ENCODE data around the gene RAI1. TPM values are rescaled to one million over a fixed set of nuclear protein-coding genes. Genes with fewer than 3 reads are reported as not detected.

The RAI1 gene
- polyA plus RNA-seq, 3 donors from 2014 or later: 1.5 to 6.2 (median 2.0) TPM

GRCh38 chr17:17702449-17703139, 21.3 kb downstream of the RAI1 start:
- no peaks in the 10 kb centered on the region for H3K36me3 Mint-ChIP-seq
- H3K4me1 Mint-ChIP-seq: peaks cover 19% of the 10 kb centered on the region in 2 donors
- peak overlapping the region in 1 of 6 donors; percentile 19 for H3K27ac Mint-ChIP-seq
- H3K9me3 Mint-ChIP-seq: no peaks in the 10 kb centered on the region
- peaks cover 0 to 5% (median 3%) of the 10 kb centered on the region in 3 donors for H3K27me3 Mint-ChIP-seq (ENCODE audit: low read depth in 3 of 3)
- H3K4me3 Mint-ChIP-seq: no peak overlapping the region
- DNase-seq: no peak

GRCh38 chr17:17703140-17703919, 22.1 kb downstream of the RAI1 start:
- H3K36me3 Mint-ChIP-seq: no peaks in the 10 kb centered on the region
- no peak overlapping the region for H3K4me3 Mint-ChIP-seq
- no peak for DNase-seq
- peak overlapping the region in 2 of 6 donors; percentile 30 to 49 for H3K27ac Mint-ChIP-seq
- peaks cover 16% of the 10 kb centered on the region in 2 donors for H3K4me1 Mint-ChIP-seq
- peaks cover 0 to 5% (median 3%) of the 10 kb centered on the region in 3 donors for H3K27me3 Mint-ChIP-seq (ENCODE audit: low read depth in 3 of 3)
- no peaks in the 10 kb centered on the region for H3K9me3 Mint-ChIP-seq

GRCh38 chr17:17704931-17705330, 23.7 kb downstream of the RAI1 start:
- Mint-ChIP-seq H3K36me3 (no peaks in the 10 kb centered on the region), H3K4me1 (peaks cover 6 to 17% of the 10 kb centered on the region in 2 donors), H3K4me3 (no peak overlapping the region), H3K27ac (no peak overlapping the region), H3K27me3 (ENCODE audit: low read depth in 3 of 3) (peaks cover 0 to 5% (median 3%) of the 10 kb centered on the region in 3 donors), H3K9me3 (no peaks in the 10 kb centered on the region)
- DNase-seq: no peak

GRCh38 chr17:17706140-17707060, 25.1 kb downstream of the RAI1 start:
- H3K27ac Mint-ChIP-seq: peak overlapping the region in 2 of 6 donors; percentile 32 to 77
- peaks cover 0 to 13% of the 10 kb centered on the region in 2 donors for H3K4me1 Mint-ChIP-seq
- no peaks in the 10 kb centered on the region for H3K9me3 Mint-ChIP-seq
- H3K27me3 Mint-ChIP-seq (ENCODE audit: low read depth in 3 of 3): peaks cover 0 to 3% (median 0%) of the 10 kb centered on the region in 3 donors
- no peaks in the 10 kb centered on the region for H3K36me3 Mint-ChIP-seq
- H3K4me3 Mint-ChIP-seq: no peak overlapping the region
- DNase-seq: no peak

- H3K36me3 Mint-ChIP-seq: no peaks in the 10 kb centered on the region
- H3K4me1 Mint-ChIP-seq: peaks cover 15 to 25% of the 10 kb centered on the region in 2 donors
- peaks cover 0 to 3% (median 0%) of the 10 kb centered on the region in 3 donors for H3K27me3 Mint-ChIP-seq (ENCODE audit: low read depth in 3 of 3)
- no peak overlapping the region for H3K4me3 Mint-ChIP-seq
- H3K27ac Mint-ChIP-seq: peak overlapping the region in 3 of 6 donors; percentile 10 to 49 (median 45)
- no peaks in the 10 kb centered on the region for H3K9me3 Mint-ChIP-seq
- no peak for DNase-seq
These were observed 27.0 kb downstream of the RAI1 start for GRCh38 chr17:17708295-17708694.

- peak overlapping the region in 3 of 6 donors; percentile 10 to 49 (median 36) for H3K27ac Mint-ChIP-seq
- H3K36me3 Mint-ChIP-seq: no peaks in the 10 kb centered on the region
- H3K4me1 Mint-ChIP-seq: peaks cover 17 to 25% of the 10 kb centered on the region in 2 donors
- DNase-seq: no peak
- peaks cover 0 to 3% (median 0%) of the 10 kb centered on the region in 3 donors for H3K27me3 Mint-ChIP-seq (ENCODE audit: low read depth in 3 of 3)
- H3K9me3 Mint-ChIP-seq: no peaks in the 10 kb centered on the region
- no peak overlapping the region for H3K4me3 Mint-ChIP-seq
These were observed 27.6 kb downstream of the RAI1 start for GRCh38 chr17:17708816-17709215.

- Mint-ChIP-seq H3K4me3 (no peak overlapping the region), H3K4me1 (peaks cover 23 to 31% of the 10 kb centered on the region in 2 donors), H3K27ac (peak overlapping the region in 3 of 6 donors; percentile 51 to 85 (median 84)), H3K36me3 (no peaks in the 10 kb centered on the region), H3K27me3 (ENCODE audit: low read depth in 3 of 3) (peaks cover 0 to 3% (median 0%) of the 10 kb centered on the region in 3 donors), H3K9me3 (no peaks in the 10 kb centered on the region)
- no peak for DNase-seq
These were observed 28.6 kb downstream of the RAI1 start for GRCh38 chr17:17709815-17710321.

GRCh38 chr17:17710355-17710727, 29.1 kb downstream of the RAI1 start:
- H3K4me3 Mint-ChIP-seq: no peak overlapping the region
- H3K36me3 Mint-ChIP-seq: no peaks in the 10 kb centered on the region
- H3K27me3 Mint-ChIP-seq (ENCODE audit: low read depth in 3 of 3): peaks cover 0 to 3% (median 0%) of the 10 kb centered on the region in 3 donors
- peaks cover 23 to 32% of the 10 kb centered on the region in 2 donors for H3K4me1 Mint-ChIP-seq
- H3K9me3 Mint-ChIP-seq: no peaks in the 10 kb centered on the region
- H3K27ac Mint-ChIP-seq: no peak overlapping the region
- no peak for DNase-seq

- H3K4me1 Mint-ChIP-seq: peaks cover 29 to 36% of the 10 kb centered on the region in 2 donors
- DNase-seq: no peak
- H3K27me3 Mint-ChIP-seq (ENCODE audit: low read depth in 3 of 3): peaks cover 0 to 3% (median 0%) of the 10 kb centered on the region in 3 donors
- H3K27ac Mint-ChIP-seq: peak overlapping the region in 4 of 6 donors; percentile 79 to 92 (median 89)
- H3K36me3 Mint-ChIP-seq: peaks cover 0 to 5% (median 0%) of the 10 kb centered on the region in 3 donors
- no peaks in the 10 kb centered on the region for H3K9me3 Mint-ChIP-seq
- H3K4me3 Mint-ChIP-seq: no peak overlapping the region
These were observed 29.7 kb downstream of the RAI1 start for GRCh38 chr17:17710728-17711541.

- Mint-ChIP-seq H3K9me3 (no peaks in the 10 kb centered on the region), H3K36me3 (peaks cover 0 to 6% (median 0%) of the 10 kb centered on the region in 3 donors), H3K27me3 (ENCODE audit: low read depth in 3 of 3) (peaks cover 0 to 3% (median 0%) of the 10 kb centered on the region in 3 donors), H3K4me3 (peak overlapping the region in 2 of 5 donors; percentile 51 to 79), H3K4me1 (peaks cover 36 to 40% of the 10 kb centered on the region in 2 donors), H3K27ac (peak overlapping the region; percentile 74 to 92 (median 86))
- DNase-seq: no peak
These were observed 30.4 kb downstream of the RAI1 start for GRCh38 chr17:17711641-17712162.

GRCh38 chr17:17712268-17712924, 31.1 kb downstream of the RAI1 start:
- DNase-seq: peak; percentile 72 to 75 (median 72)
- H3K4me3 Mint-ChIP-seq: peak overlapping the region; percentile 51 to 79 (median 68)
- H3K36me3 Mint-ChIP-seq: peaks cover 0 to 6% (median 0%) of the 10 kb centered on the region in 3 donors
- H3K4me1 Mint-ChIP-seq: peaks cover 39 to 40% of the 10 kb centered on the region in 2 donors
- peak overlapping the region; percentile 74 to 92 (median 86) for H3K27ac Mint-ChIP-seq
- peaks cover 0 to 3% (median 2%) of the 10 kb centered on the region in 3 donors for H3K27me3 Mint-ChIP-seq (ENCODE audit: low read depth in 3 of 3)
- no peaks in the 10 kb centered on the region for H3K9me3 Mint-ChIP-seq

GRCh38 chr17:17713839-17714238, 32.6 kb downstream of the RAI1 start:
- no peak for DNase-seq
- peaks cover 0 to 7% (median 2%) of the 10 kb centered on the region in 3 donors for H3K27me3 Mint-ChIP-seq (ENCODE audit: low read depth in 3 of 3)
- H3K36me3 Mint-ChIP-seq: peaks cover 0 to 8% (median under 1%) of the 10 kb centered on the region in 3 donors
- peak overlapping the region in 3 of 5 donors; percentile 38 to 61 (median 51) for H3K4me3 Mint-ChIP-seq
- H3K27ac Mint-ChIP-seq: peak overlapping the region in 5 of 6 donors; percentile 14 to 86 (median 80)
- H3K9me3 Mint-ChIP-seq: no peaks in the 10 kb centered on the region
- H3K4me1 Mint-ChIP-seq: peaks cover 39 to 40% of the 10 kb centered on the region in 2 donors

All from immature natural killer cell (primary cell).